ENCODE measurements around the gene PLPPR3.

- TF ChIP-seq CTCF (IDR thresholded peaks at IDR 0.05; ENCODE audit: insufficient read depth, low read length, poor library complexity, severe bottlenecking) (no peak), EZH2phosphoT487 (conservative IDR thresholded peaks at IDR 0.05; ENCODE audit: low read length) (no peak)
These were observed 10.8 kb downstream of the PLPPR3 start for GRCh38 chr19:810883-811489.

All from SU-DHL-6 (cell line).